GM04503 (cell line): ENCODE results near the gene L3MBTL4.
"Not testable (repeated sequence)": the region's sequence is repeated elsewhere in the genome, so short reads cannot be mapped to it uniquely, and the experiment has no call there.

Experiments used
- DNase-seq: peaks from one replicate; pipeline ENCODE4 v3.0.0-alpha.2; 2012; ENCODE audit warnings: low read depth

L3MBTL4 gene

GRCh38 chr18:6310714-6311113, 104.0 kb downstream of the L3MBTL4 start:
- no peak for DNase-seq

DNA sequence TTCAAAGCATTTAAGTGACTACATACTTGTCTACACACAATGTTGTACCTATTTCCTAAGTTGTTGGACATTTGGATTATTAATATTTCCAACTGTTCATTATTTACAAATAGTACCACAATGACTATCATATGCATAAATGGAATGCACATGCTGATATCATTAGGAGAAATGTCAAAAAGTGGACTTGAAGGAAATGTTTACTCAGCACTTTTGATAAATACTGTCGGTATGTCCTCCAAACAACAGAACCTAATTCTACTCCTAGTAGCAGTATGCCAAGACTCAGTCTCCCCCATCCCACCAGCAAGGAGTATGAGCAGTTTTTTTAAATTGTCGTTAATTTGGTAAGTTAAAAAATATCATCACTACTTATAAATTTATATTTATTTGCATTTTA, 116.8 kb downstream of the L3MBTL4 start:
- no peak for DNase-seq

GRCh38 chr18:6294148-6294784, 120.4 kb downstream of the L3MBTL4 start:
- no peak for DNase-seq

GRCh38 chr18:6289843-6290242, 124.9 kb downstream of the L3MBTL4 start:
- DNase-seq, result no peak

GRCh38 chr18:6286585-6286984, 128.1 kb downstream of the L3MBTL4 start:
- no peak for DNase-seq

DNA sequence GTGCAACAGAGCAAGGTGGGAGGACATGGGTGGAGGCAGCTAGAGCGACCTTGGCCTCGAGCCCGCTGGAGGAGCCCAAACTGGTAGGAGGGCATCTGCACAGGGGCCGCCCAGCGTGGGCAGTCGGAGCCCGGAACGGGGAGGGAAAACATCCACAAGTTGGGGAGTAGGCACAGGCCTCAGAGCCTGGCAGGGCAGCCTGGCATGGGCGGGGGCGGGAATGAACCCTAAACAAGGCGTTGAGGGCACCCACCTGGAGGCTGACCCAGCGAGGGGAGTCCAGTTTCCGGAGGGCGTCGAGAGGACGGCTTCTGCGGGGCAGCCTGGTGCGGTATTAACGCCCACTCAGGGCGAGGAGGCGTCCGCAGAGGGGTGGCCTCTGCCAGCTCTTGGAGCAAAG, 129.9 kb downstream of the L3MBTL4 start:
- no peak for DNase-seq

DNA sequence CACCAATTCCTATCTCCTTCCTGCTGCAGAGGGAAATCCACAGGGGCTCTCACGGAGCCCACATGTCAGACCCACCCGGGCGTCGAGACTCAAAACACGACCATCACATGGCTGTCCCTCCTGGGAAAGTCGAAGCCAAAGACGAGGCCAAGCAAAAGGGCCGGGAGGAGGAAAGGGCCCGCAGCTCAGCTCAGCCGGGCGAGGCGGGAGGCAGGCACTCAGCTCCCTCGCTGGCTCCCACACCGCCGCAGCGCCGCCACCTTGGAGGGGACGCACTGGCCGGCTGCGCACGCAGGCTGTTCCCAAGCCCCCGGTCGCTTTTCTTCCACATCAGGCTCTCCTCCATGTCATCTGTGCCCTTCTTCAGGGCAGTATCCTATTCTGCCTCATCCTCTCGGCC, 130.4 kb downstream of the L3MBTL4 start:
- no peak for DNase-seq

GRCh38 chr18:6281874-6282273, 132.8 kb downstream of the L3MBTL4 start:
- DNase-seq, result no peak

DNA sequence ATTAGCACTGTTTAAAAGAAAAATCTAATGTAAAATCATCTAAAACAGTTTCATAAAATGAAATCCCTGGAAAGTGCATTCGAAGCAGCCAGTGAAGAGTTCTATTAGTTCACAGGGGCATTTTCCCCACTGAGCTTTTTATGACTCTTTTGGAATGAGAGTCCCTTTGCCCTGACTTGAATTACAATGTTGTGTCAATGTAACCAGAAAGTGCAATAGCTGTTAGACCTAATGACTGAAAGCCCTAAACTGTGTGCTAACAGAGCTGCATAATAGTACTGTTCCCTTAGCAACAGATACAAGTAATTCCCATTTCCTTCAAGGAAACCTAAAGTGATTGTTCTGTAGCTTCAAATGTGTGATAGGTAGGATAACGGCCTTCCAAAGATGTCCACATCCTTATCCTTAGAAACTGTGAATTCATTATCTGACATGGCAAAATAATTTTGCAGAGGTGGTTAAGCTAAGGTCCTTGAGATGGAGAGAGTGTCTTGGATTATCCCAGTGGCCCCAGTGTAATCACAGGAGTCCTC, 134.4 kb downstream of the L3MBTL4 start:
- DNase-seq, result no peak

- DNase-seq, result no peak
Measured at GRCh38 chr18:6279308-6279707, 135.4 kb downstream of the L3MBTL4 start.

DNA sequence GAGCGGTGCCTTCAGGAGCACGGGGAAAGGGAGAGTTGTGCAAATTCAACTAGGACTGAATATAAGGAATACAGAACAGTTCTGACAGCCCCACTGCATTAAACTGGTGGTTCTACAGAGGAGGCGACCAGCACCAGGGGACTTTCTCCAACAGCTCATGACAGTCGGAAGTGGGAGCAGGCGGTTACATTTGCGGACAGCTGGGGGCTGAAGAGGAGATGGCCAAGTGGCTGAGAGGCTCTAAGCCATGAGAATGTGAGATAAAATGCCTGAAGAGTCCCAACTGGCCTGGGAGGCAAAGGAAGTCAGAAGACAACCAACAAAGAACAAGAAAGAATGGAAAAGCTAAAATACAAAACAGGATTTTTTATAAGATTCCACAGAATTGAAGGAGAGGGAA, 141.3 kb downstream of the L3MBTL4 start:
- DNase-seq, result no peak

DNA sequence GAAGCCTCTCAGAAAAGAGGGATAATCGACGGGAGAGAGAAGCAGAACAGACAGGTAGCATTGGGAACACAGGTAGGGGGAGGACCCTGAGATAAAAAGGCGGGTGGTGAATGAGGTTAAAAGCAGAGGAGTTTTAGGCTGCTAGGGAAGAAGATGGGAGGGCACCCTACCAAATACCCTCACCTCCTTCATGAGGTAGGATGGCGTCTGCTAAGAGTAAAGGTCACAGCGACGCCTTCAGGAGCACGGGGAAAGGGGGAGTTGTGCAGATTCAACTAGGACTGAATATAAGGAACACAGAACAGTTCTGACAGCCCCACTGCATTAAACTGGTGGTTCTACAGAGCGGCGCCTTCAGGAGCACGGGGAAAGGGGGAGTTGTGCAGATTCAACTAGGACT, 142.6 kb downstream of the L3MBTL4 start:
- DNase-seq, result not testable (repeated sequence)

DNA sequence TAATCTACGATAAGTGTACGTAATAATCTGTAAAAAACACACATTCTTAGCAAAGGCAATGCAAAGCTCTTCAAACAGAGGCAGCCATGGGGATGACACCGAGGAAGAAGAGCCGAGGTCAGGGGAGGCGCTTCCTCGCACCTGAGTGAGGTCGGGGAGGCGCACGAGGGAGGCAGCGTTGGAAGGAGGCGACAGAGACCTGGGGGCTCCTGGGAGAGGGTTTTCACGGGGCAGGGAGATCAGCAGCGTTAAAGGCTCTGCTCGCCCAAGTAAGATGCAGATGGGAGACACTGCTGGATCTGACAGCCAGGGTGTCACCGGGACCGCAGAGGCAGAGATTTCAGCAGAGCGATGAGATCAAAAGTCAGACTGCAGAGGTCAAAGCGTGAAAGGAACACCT, 143.1 kb downstream of the L3MBTL4 start:
- DNase-seq, result no peak

DNA sequence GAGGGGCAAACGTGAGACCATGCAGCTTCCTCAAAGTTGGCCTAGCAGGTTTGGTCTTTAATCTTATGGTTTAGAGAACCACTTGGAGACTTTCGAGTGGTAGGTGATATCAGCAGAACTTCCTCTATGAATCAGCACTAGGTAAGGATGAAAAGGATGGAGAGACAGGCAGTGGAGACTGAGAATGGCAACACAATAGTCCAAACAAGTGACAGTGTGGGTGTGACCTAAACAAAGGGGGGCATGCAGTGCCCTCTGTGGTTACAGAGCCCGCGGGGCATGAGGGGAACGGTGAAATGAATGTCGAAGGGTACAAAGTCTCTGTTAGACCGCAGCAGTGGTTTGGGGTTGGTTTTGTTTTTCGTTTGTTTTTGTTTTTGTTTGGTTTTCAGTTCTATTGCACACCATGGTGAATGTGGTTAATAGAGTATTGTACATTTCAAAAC, 143.9 kb downstream of the L3MBTL4 start:
- no peak for DNase-seq

GRCh38 chr18:6269660-6270332, 144.9 kb downstream of the L3MBTL4 start:
- no peak for DNase-seq

GRCh38 chr18:6266212-6266611, 148.5 kb downstream of the L3MBTL4 start:
- DNase-seq, result no peak

DNA sequence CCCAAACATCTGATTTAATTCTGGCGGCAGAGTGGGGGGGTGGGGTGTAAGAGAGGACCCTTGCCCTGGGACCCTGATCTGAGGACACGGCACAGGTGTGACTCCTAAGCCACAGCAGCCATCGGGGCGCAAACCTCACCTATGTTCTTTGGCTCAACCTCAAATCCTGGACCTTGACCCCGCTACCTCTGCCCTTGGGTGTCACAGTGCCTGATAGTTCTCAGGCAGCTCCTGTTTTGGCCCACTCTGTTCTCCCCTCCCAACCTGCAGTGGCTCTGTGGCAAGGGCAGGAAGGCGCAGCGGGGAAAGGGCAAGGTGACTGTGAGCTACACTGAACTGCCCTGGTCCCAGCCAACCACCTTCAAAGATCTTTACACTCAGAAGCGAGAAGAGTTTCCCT, 152.8 kb downstream of the L3MBTL4 start:
- DNase-seq, result no peak

DNA sequence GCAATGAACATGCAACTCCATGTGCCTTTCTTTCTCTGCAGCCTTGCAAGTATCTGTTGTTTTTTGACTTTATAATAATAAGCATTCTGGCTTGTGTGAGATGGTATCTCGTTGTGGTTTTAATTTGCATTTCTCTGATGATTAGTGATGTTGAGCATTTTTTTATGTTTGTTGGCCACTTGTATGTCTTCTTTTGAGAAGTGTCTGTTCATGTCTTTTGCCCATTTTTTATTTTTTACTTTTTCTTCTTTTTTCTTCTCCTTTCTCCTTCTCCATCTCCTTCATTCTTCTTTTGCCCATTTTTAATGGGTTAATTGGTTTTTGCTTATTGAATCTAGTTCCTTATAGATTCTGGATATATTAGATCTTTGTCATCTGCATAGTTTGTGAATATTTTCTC, 155.4 kb downstream of the L3MBTL4 start:
- DNase-seq, result not testable (repeated sequence)

DNA sequence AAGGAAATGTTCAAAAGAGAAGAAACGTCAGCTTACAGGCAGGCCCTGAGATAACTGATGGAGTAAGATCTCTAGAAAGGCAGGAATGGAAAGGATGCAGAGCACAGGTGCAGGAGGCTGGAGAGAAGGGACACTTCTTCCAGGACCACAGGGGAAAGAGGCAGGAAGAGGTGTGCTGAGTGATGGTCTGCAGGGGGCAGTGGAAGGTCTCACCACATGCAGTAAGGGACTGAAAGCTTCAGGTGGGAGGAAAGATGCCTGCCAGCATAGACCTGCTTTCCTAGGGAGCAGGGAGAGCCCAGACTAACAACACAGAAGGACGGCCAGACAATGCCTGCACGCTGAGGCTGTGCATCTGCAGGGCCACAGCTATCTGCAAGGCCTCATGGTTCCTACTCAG, 156.8 kb downstream of the L3MBTL4 start:
- no peak for DNase-seq

GRCh38 chr18:6256521-6256920, 158.2 kb downstream of the L3MBTL4 start:
- DNase-seq, result no peak

DNA sequence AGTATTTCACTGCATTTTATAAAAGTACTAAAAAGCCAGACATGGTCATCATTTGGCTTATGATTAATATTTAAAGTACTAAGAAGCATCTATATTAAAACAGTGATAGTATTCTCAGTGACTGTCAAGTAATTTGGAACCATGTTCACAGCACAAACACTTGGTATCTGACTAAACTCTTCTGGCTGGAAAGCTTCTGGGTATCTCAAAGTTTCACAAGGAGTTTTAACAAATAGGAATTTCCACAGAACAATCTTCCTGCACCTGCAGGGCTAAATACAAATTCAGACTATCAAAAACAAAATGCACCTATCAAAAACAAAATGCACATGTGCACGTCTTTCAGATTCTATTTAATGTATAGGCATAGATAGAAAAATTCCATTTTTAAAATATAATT, 158.8 kb downstream of the L3MBTL4 start:
- DNase-seq, result no peak

DNA sequence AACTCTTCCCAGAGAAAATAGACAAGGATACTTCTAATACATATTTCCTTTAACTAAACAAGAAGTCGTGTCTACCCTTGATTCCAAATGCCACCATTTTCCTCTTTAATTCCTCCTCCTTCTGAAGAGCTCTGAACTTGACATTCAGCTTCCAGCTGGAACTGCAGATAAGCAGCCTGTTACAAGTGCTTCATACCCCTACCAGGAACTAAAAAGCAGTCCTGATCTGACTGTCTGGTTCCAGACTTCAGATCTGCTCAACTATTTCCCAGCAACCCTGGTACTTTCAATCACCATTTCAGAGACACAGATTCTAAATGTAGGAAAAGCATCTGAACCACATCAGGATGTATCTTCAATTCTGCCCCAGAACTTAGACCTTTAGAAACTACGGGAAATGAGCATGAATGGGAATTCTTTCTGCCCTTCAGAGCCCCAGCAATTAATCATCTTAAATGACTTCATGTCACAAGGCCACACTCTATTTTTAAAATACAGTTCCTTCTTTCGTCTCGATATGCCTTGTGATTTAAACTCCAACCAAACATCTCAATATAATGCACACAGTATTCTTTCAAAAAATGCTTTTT, 159.5 kb downstream of the L3MBTL4 start:
- no peak for DNase-seq

- DNase-seq, result no peak
Measured at GRCh38 chr18:6254456-6254855, 160.3 kb downstream of the L3MBTL4 start.
